ENCODE results near the gene ATF6. TPM values are rescaled to one million over a fixed set of nuclear protein-coding genes. Genes with fewer than 3 reads are reported as not detected.
A peak's percentile ranks its signal among the peaks of the same experiment; 100 is the strongest.

ATF6 gene
- total RNA-seq, 1 donor from 2014 or later: 14.6 TPM

GRCh38 chr1:161915978-161916377 lies 149.9 kb downstream of the ATF6 start:
- Histone ChIP-seq H3K9ac (ENCODE audit: low read depth in 1 of 3, low read length in 3 of 3) (no peak overlapping the region), H3K36me3 (ENCODE audit: control insufficient read depth in 3 of 3, insufficient read depth in 3 of 3, low read length in 3 of 3) (peaks cover 0 to 16% (median 0%) of the 10 kb centered on the region in 3 donors), H3K9me3 (ENCODE audit: control insufficient read depth in 3 of 3, low read length in 3 of 3) (no peaks in the 10 kb centered on the region), H3K27me3 (ENCODE audit: control insufficient read depth in 3 of 3, insufficient read depth in 3 of 3, low read length in 3 of 3) (no peaks in the 10 kb centered on the region), H3K4me1 (ENCODE audit: control insufficient read depth in 3 of 3, insufficient read depth in 3 of 3, low read length in 3 of 3) (no peaks in the 10 kb centered on the region), H3K27ac (ENCODE audit: low read depth, low read length) (no peak overlapping the region), H3K4me3 (ENCODE audit: low read length in 3 of 3) (no peak overlapping the region)

DNA sequence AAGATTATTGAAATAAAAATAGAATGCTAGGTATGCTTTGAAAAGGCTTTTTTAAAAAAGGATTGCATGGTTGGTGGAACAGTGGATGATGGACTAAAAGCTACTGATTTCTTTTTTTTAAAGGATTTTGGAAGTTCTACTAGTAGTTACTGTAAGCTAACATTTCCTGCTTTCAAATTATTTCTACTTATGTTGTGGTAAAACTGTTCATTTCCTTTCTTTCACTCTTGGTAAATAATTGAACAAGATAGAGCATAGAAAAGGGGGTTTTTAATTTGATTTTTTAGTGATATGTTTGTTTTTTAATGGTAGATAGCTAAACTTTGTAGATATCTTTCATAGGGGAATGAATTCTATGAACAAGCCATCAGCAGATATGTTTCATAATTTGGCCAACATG lies 153.1 kb downstream of the ATF6 start:
- H3K4me1 ChIP-seq (ENCODE audit: control insufficient read depth in 3 of 3, insufficient read depth in 3 of 3, low read length in 3 of 3): peaks cover 0 to 2% (median 0%) of the 10 kb centered on the region in 3 donors
- no peak overlapping the region for H3K4me3 ChIP-seq (ENCODE audit: low read length in 3 of 3)
- peaks cover 0 to 9% (median 0%) of the 10 kb centered on the region in 3 donors for H3K36me3 ChIP-seq (ENCODE audit: control insufficient read depth in 3 of 3, insufficient read depth in 3 of 3, low read length in 3 of 3)
- no peaks in the 10 kb centered on the region for H3K27me3 ChIP-seq (ENCODE audit: control insufficient read depth in 3 of 3, insufficient read depth in 3 of 3, low read length in 3 of 3)
- no peak overlapping the region for H3K9ac ChIP-seq (ENCODE audit: low read depth in 1 of 3, low read length in 3 of 3)
- no peak overlapping the region for H3K27ac ChIP-seq (ENCODE audit: low read depth, low read length)
- H3K9me3 ChIP-seq (ENCODE audit: control insufficient read depth in 3 of 3, low read length in 3 of 3): no peaks in the 10 kb centered on the region

DNA sequence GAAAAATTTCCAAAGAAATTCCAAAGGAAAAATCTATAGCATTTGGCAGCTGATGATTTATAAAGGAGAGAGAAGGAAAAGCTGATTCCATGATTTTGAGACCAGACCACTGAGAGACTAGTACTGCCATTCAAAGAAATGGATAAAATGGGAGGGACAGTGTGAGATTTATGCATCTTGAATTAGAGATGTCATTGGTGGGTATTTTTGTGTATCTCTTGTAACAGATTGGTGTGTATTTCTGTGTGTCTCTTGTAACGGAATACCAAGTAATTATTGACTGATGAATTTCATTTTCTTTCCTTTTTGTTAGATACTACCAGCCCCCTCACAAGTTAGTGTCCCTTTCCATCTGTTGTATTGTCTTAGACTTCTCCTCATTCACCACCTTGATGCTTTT lies 155.4 kb downstream of the ATF6 start:
- H3K27me3 ChIP-seq (ENCODE audit: control insufficient read depth in 3 of 3, insufficient read depth in 3 of 3, low read length in 3 of 3): no peaks in the 10 kb centered on the region
- H3K9ac ChIP-seq (ENCODE audit: low read depth in 1 of 3, low read length in 3 of 3): no peak overlapping the region
- H3K4me1 ChIP-seq (ENCODE audit: control insufficient read depth in 3 of 3, insufficient read depth in 3 of 3, low read length in 3 of 3): peaks cover 0 to 2% (median 0%) of the 10 kb centered on the region in 3 donors
- no peaks in the 10 kb centered on the region for H3K36me3 ChIP-seq (ENCODE audit: control insufficient read depth in 3 of 3, insufficient read depth in 3 of 3, low read length in 3 of 3)
- no peak overlapping the region for H3K4me3 ChIP-seq (ENCODE audit: low read length in 3 of 3)
- no peaks in the 10 kb centered on the region for H3K9me3 ChIP-seq (ENCODE audit: control insufficient read depth in 3 of 3, low read length in 3 of 3)
- peak overlapping the region; percentile 7 for H3K27ac ChIP-seq (ENCODE audit: low read depth, low read length)

DNA sequence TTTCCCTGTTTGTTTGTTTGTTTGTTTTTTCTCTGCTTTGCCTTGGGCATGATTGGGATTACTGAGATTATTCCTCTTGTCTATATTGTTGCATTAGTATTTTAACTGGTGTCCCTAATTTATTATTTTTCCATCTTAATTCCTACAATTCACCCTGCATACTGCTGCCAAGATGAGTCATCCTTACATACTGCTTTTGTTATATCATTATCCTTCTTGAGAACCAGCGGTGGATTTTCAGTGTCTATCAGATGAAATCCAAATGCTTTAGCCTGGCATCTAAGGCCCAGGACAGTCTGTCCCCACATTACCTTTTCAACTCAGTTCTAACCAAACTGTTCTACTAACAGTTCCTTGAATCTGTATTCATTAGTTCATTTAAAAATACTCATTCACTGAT lies 155.9 kb downstream of the ATF6 start:
- Histone ChIP-seq H3K4me3 (ENCODE audit: low read length in 3 of 3) (no peak overlapping the region), H3K9ac (ENCODE audit: low read depth in 1 of 3, low read length in 3 of 3) (no peak overlapping the region), H3K36me3 (ENCODE audit: control insufficient read depth in 3 of 3, insufficient read depth in 3 of 3, low read length in 3 of 3) (no peaks in the 10 kb centered on the region), H3K27me3 (ENCODE audit: control insufficient read depth in 3 of 3, insufficient read depth in 3 of 3, low read length in 3 of 3) (no peaks in the 10 kb centered on the region), H3K27ac (ENCODE audit: low read depth, low read length) (no peak overlapping the region), H3K9me3 (ENCODE audit: control insufficient read depth in 3 of 3, low read length in 3 of 3) (no peaks in the 10 kb centered on the region), H3K4me1 (ENCODE audit: control insufficient read depth in 3 of 3, insufficient read depth in 3 of 3, low read length in 3 of 3) (peaks cover 0 to 2% (median 0%) of the 10 kb centered on the region in 3 donors)

DNA sequence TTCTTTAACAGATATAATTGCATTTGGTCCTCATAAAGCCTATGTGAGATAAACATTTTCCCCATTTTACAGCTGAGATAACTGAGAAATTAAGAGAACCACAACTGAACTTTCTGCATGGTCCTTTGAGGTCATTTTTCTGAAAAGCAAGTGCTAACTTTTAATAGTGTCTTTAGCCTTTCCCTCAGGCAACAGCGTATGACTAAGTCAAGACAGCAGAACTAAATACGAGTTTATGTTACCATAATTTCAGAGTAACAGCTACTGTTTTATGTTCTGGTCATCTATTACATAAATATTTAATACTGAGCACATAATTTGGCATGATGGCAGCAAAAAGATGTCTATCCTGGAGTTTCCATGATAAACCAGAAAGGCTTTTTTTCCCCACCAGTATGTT lies 161.9 kb downstream of the ATF6 start:
- H3K4me3 ChIP-seq (ENCODE audit: low read length in 3 of 3): no peak overlapping the region
- no peaks in the 10 kb centered on the region for H3K9me3 ChIP-seq (ENCODE audit: control insufficient read depth in 3 of 3, low read length in 3 of 3)
- H3K4me1 ChIP-seq (ENCODE audit: control insufficient read depth in 3 of 3, insufficient read depth in 3 of 3, low read length in 3 of 3): peaks cover 3 to 12% (median 6%) of the 10 kb centered on the region in 3 donors
- H3K36me3 ChIP-seq (ENCODE audit: control insufficient read depth in 3 of 3, insufficient read depth in 3 of 3, low read length in 3 of 3): no peaks in the 10 kb centered on the region
- H3K27ac ChIP-seq (ENCODE audit: low read depth, low read length): no peak overlapping the region
- no peak overlapping the region for H3K9ac ChIP-seq (ENCODE audit: low read depth in 1 of 3, low read length in 3 of 3)
- H3K27me3 ChIP-seq (ENCODE audit: control insufficient read depth in 3 of 3, insufficient read depth in 3 of 3, low read length in 3 of 3): no peaks in the 10 kb centered on the region

GRCh38 chr1:161929137-161929536 lies 163.0 kb downstream of the ATF6 start:
- Histone ChIP-seq H3K9me3 (ENCODE audit: control insufficient read depth in 3 of 3, low read length in 3 of 3) (no peaks in the 10 kb centered on the region), H3K27ac (ENCODE audit: low read depth, low read length) (no peak overlapping the region), H3K4me1 (ENCODE audit: control insufficient read depth in 3 of 3, insufficient read depth in 3 of 3, low read length in 3 of 3) (peaks cover 3 to 12% (median 6%) of the 10 kb centered on the region in 3 donors), H3K9ac (ENCODE audit: low read depth in 1 of 3, low read length in 3 of 3) (no peak overlapping the region), H3K4me3 (ENCODE audit: low read length in 3 of 3) (no peak overlapping the region), H3K27me3 (ENCODE audit: control insufficient read depth in 3 of 3, insufficient read depth in 3 of 3, low read length in 3 of 3) (no peaks in the 10 kb centered on the region), H3K36me3 (ENCODE audit: control insufficient read depth in 3 of 3, insufficient read depth in 3 of 3, low read length in 3 of 3) (no peaks in the 10 kb centered on the region)

GRCh38 chr1:161930064-161930463 lies 163.9 kb downstream of the ATF6 start:
- Histone ChIP-seq H3K9me3 (ENCODE audit: control insufficient read depth in 3 of 3, low read length in 3 of 3) (no peaks in the 10 kb centered on the region), H3K9ac (ENCODE audit: low read depth in 1 of 3, low read length in 3 of 3) (no peak overlapping the region), H3K27ac (ENCODE audit: low read depth, low read length) (no peak overlapping the region), H3K4me1 (ENCODE audit: control insufficient read depth in 3 of 3, insufficient read depth in 3 of 3, low read length in 3 of 3) (peaks cover 3 to 12% (median 6%) of the 10 kb centered on the region in 3 donors), H3K4me3 (ENCODE audit: low read length in 3 of 3) (no peak overlapping the region), H3K27me3 (ENCODE audit: control insufficient read depth in 3 of 3, insufficient read depth in 3 of 3, low read length in 3 of 3) (no peaks in the 10 kb centered on the region), H3K36me3 (ENCODE audit: control insufficient read depth in 3 of 3, insufficient read depth in 3 of 3, low read length in 3 of 3) (no peaks in the 10 kb centered on the region)

DNA sequence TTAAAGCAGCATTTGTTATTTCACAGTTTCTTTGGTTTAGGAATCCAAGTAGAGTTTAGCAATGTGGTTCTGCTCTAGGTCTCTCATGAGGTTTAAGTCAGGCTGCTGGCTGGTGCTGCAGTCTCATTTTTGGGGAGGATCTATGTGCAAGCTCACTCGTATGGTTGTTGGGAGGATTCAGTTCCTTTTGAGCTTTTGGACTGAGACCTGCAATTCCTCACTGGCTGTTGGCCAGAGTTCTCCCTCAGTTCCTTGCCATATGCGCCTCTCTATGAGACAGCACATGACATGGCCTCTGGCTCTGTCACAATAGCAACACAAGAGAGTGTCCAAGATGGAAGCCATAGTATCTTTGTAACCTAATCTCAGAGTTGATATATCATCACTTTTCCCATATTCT lies 166.5 kb downstream of the ATF6 start:
- Histone ChIP-seq H3K27me3 (ENCODE audit: control insufficient read depth in 3 of 3, insufficient read depth in 3 of 3, low read length in 3 of 3) (no peaks in the 10 kb centered on the region), H3K27ac (ENCODE audit: low read depth, low read length) (no peak overlapping the region), H3K4me1 (ENCODE audit: control insufficient read depth in 3 of 3, insufficient read depth in 3 of 3, low read length in 3 of 3) (peaks cover 3 to 12% (median 6%) of the 10 kb centered on the region in 3 donors)

GRCh38 chr1:161933592-161934588 lies 167.8 kb downstream of the ATF6 start:
- no peaks in the 10 kb centered on the region for H3K9me3 ChIP-seq (ENCODE audit: control insufficient read depth in 3 of 3, low read length in 3 of 3)
- H3K9ac ChIP-seq (ENCODE audit: low read depth in 1 of 3, low read length in 3 of 3): no peak overlapping the region
- H3K27ac ChIP-seq (ENCODE audit: low read depth, low read length): no peak overlapping the region

More for the DNA sequence above, 166.5 kb downstream of the ATF6 start:
- Histone ChIP-seq H3K36me3 (ENCODE audit: control insufficient read depth in 3 of 3, insufficient read depth in 3 of 3, low read length in 3 of 3) (peaks cover 0 to 1% (median 0%) of the 10 kb centered on the region in 3 donors), H3K9me3 (ENCODE audit: control insufficient read depth in 3 of 3, low read length in 3 of 3) (no peaks in the 10 kb centered on the region), H3K4me3 (ENCODE audit: low read length in 3 of 3) (no peak overlapping the region), H3K9ac (ENCODE audit: low read depth in 1 of 3, low read length in 3 of 3) (no peak overlapping the region)

DNA sequence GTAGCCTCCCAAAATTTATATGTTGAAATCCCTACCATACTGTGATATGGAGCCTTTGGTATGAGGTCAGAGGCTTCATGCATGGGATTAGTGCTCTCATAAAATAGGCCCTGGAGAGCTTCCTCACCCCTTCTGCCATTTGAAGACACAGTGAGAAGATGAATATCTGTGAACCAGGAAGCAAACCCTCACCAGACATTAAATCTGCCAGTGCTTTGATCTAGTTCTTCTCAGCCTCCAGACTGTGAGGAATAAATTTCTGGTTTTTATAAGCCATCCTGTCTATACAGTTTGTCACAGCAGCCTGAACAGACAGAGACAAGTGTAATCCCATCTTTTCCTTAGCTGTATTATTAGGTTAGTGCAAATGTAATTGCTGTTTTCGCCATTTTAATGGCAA lies 169.1 kb downstream of the ATF6 start:
- Histone ChIP-seq H3K4me3 (ENCODE audit: low read length in 3 of 3) (no peak overlapping the region), H3K9ac (ENCODE audit: low read depth in 1 of 3, low read length in 3 of 3) (no peak overlapping the region), H3K27ac (ENCODE audit: low read depth, low read length) (no peak overlapping the region), H3K27me3 (ENCODE audit: control insufficient read depth in 3 of 3, insufficient read depth in 3 of 3, low read length in 3 of 3) (no peaks in the 10 kb centered on the region), H3K9me3 (ENCODE audit: control insufficient read depth in 3 of 3, low read length in 3 of 3) (no peaks in the 10 kb centered on the region), H3K4me1 (ENCODE audit: control insufficient read depth in 3 of 3, insufficient read depth in 3 of 3, low read length in 3 of 3) (no peaks in the 10 kb centered on the region), H3K36me3 (ENCODE audit: control insufficient read depth in 3 of 3, insufficient read depth in 3 of 3, low read length in 3 of 3) (peaks cover 0 to 6% (median 0%) of the 10 kb centered on the region in 3 donors)

More at GRCh38 chr1:161933592-161934588, 167.8 kb downstream of the ATF6 start:
- Histone ChIP-seq H3K27me3 (ENCODE audit: control insufficient read depth in 3 of 3, insufficient read depth in 3 of 3, low read length in 3 of 3) (no peaks in the 10 kb centered on the region), H3K4me3 (ENCODE audit: low read length in 3 of 3) (no peak overlapping the region), H3K4me1 (ENCODE audit: control insufficient read depth in 3 of 3, insufficient read depth in 3 of 3, low read length in 3 of 3) (peaks cover 3 to 10% (median 6%) of the 10 kb centered on the region in 3 donors), H3K36me3 (ENCODE audit: control insufficient read depth in 3 of 3, insufficient read depth in 3 of 3, low read length in 3 of 3) (peaks cover 0 to 1% (median 0%) of the 10 kb centered on the region in 3 donors)
